Fibroblast of pulmonary artery (primary cell): Measurements from ENCODE around the gene PTPN4.

ENCODE experiments used
- DNase-seq: peaks from one replicate; pipeline ENCODE4 v3.0.0-alpha.2; 2010; ENCODE audit warnings: low read depth
- H3K4me3 ChIP-seq: replicated peaks from 2 replicates; pipeline ENCODE4 v1.5.1; 2011; ENCODE audit warnings: low read depth, mild to moderate bottlenecking, control low read depth, low read length, moderate library complexity
- CTCF ChIP-seq: IDR thresholded peaks from 2 replicates; pipeline ENCODE4 v1.5.1; 2011; ENCODE audit warnings: mild to moderate bottlenecking, control low read depth, low read length, inconsistent platforms; ENCODE audit errors: missing control alignments

The PTPN4 gene

GRCh38 chr2:119760956-119761275 is 1.2 kb downstream of the PTPN4 start:
- peak overlapping the region; percentile 83 for H3K4me3 ChIP-seq
- DNase-seq: peak; percentile 53
- no peak for TF ChIP-seq CTCF

- no peak overlapping the region for H3K4me3 ChIP-seq
- no peak for DNase-seq
- no peak for TF ChIP-seq CTCF
Measured at GRCh38 chr2:119764832-119765231, 5.1 kb downstream of the PTPN4 start.

GRCh38 chr2:119765433-119766002 is 5.8 kb downstream of the PTPN4 start:
- no peak for TF ChIP-seq CTCF
- DNase-seq: no peak
- H3K4me3 ChIP-seq: no peak overlapping the region

- no peak for TF ChIP-seq CTCF
- no peak overlapping the region for H3K4me3 ChIP-seq
- DNase-seq: no peak
Measured at GRCh38 chr2:119766944-119767343, 7.2 kb downstream of the PTPN4 start.

- DNase-seq: no peak
- TF ChIP-seq CTCF: no peak
- no peak overlapping the region for H3K4me3 ChIP-seq
Measured at GRCh38 chr2:119768742-119769141, 9.0 kb downstream of the PTPN4 start.

- DNase-seq: no peak
- TF ChIP-seq CTCF: no peak
- no peak overlapping the region for H3K4me3 ChIP-seq
Measured at GRCh38 chr2:119769645-119770044, 9.9 kb downstream of the PTPN4 start.

GRCh38 chr2:119771331-119771730 is 11.6 kb downstream of the PTPN4 start:
- no peak for TF ChIP-seq CTCF
- no peak overlapping the region for H3K4me3 ChIP-seq
- DNase-seq: no peak
